Upper lobe of right lung (tissue), 1 donor: ENCODE measurements around the gene GHR. TPM values are rescaled to one million over a fixed set of nuclear protein-coding genes. Genes with fewer than 3 reads are reported as not detected.

Source experiments
- ATAC-seq: fragments of 200-7000 bp; cut with Tn5 transposase; one replicate; pipeline ENCODE4 v1.9.1; 2020; ENCODE audit warnings: mild to moderate bottlenecking, moderate library complexity
- DNase-seq: peaks from one replicate; pipeline ENCODE4 v3.0.0-alpha.2; 2020
- H3K27ac ChIP-seq: fragments of 200-600 bp; one replicate; pipeline ENCODE4 v1.8.0; 2022
- H3K27me3 ChIP-seq: fragments of 200-600 bp; one replicate; pipeline ENCODE4 v1.8.0; 2022; ENCODE audit warnings: mild to moderate bottlenecking
- H3K36me3 ChIP-seq: fragments of 200-600 bp; one replicate; pipeline ENCODE4 v1.8.0; 2022
- H3K4me1 ChIP-seq: fragments of 200-600 bp; one replicate; pipeline ENCODE4 v1.8.0; 2022
- H3K4me3 ChIP-seq: fragments of 200-600 bp; one replicate; pipeline ENCODE4 v1.8.0; 2022; ENCODE audit warnings: mild to moderate bottlenecking
- H3K9me3 ChIP-seq: fragments of 200-600 bp; one replicate; pipeline ENCODE4 v1.8.0; 2022
- intact Hi-C: fragments of 100-400 bp; cut with DNase I; formaldehyde crosslinking; loops from one replicate; pipeline ENCODE4 v1.11.0; 2022
- total RNA-seq: library from RNA; stranded (reverse); fragmentation: NEBNext Ultra II Directional; extraction: Animal tissue kit (Norgen Biotek cat#: 25700); gene quantifications from one replicate; pipeline ENCODE4 v1.2.1, GENCODE V29; 2021
- TF ChIP-seq, protein P1 (sequence below): fragments of 200-600 bp; IDR thresholded peaks from one replicate; pipeline ENCODE4 v1.8.0; 2022; ENCODE audit warnings: antibody characterized with exemption
- donor health status: DM: no; HTN: yes; CAD: no; lungs with severe emphysema.

The GHR gene
- total RNA-seq, 1 donor from 2014 or later, result 6.6 TPM

DNA sequence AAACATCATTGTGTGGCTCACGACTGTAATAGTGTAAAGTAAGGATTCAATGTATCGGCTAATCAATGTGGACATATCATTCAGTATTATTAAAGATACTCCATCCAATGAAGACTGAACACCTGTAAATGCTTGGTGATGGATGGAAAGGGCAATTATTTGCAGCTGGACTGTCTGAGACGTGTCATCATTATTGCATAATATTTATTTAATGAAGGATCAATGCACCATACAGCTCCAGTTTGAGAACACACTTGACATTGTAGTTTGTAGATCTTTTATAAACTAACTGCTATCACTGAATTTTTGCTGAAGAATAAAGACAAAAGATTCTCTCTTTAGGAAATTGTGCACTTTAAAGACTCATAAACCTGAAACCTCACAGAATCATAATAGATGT, 215.7 kb downstream of the GHR start:
- H3K36me3 ChIP-seq, result no peaks in the 10 kb centered on the region
- intact Hi-C loops, result no loop called here
- H3K27ac ChIP-seq, result no peak overlapping the region
- ATAC-seq (no peak), DNase-seq (no peak)
- H3K4me3 ChIP-seq, result no peak overlapping the region
- no peaks in the 10 kb centered on the region for H3K4me1 ChIP-seq
- no peaks in the 10 kb centered on the region for H3K27me3 ChIP-seq
- TF ChIP-seq, protein P1, sequence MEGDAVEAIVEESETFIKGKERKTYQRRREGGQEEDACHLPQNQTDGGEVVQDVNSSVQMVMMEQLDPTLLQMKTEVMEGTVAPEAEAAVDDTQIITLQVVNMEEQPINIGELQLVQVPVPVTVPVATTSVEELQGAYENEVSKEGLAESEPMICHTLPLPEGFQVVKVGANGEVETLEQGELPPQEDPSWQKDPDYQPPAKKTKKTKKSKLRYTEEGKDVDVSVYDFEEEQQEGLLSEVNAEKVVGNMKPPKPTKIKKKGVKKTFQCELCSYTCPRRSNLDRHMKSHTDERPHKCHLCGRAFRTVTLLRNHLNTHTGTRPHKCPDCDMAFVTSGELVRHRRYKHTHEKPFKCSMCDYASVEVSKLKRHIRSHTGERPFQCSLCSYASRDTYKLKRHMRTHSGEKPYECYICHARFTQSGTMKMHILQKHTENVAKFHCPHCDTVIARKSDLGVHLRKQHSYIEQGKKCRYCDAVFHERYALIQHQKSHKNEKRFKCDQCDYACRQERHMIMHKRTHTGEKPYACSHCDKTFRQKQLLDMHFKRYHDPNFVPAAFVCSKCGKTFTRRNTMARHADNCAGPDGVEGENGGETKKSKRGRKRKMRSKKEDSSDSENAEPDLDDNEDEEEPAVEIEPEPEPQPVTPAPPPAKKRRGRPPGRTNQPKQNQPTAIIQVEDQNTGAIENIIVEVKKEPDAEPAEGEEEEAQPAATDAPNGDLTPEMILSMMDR, result no peak
- H3K9me3 ChIP-seq, result no peaks in the 10 kb centered on the region

DNA sequence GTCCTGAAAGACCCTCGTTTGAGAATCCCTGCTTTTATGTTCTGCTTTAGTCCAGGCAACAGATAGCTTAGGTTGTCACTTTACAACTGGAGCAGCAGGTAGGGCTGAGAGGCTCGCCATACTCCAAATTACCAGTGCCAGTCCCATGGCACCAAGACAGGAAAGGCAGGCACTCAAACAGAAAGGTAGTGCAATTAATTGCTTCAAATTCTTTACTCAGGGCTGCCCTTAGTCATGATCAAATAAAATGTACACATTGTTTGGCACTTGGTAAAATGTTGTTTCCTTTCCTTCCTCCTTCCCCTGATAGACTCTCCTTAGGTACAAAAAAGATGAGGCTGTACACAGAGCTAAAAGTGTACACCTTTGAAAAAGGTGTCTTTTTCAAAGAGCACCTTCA, 217.6 kb downstream of the GHR start:
- Histone ChIP-seq H3K27me3 (no peaks in the 10 kb centered on the region), H3K4me3 (no peak overlapping the region), H3K27ac (no peak overlapping the region), H3K9me3 (no peaks in the 10 kb centered on the region), H3K36me3 (no peaks in the 10 kb centered on the region), H3K4me1 (no peaks in the 10 kb centered on the region)
- no peak for ATAC-seq
- TF ChIP-seq, protein P1, result no peak
- no peak for DNase-seq
- intact Hi-C loops, result no loop called here

DNA sequence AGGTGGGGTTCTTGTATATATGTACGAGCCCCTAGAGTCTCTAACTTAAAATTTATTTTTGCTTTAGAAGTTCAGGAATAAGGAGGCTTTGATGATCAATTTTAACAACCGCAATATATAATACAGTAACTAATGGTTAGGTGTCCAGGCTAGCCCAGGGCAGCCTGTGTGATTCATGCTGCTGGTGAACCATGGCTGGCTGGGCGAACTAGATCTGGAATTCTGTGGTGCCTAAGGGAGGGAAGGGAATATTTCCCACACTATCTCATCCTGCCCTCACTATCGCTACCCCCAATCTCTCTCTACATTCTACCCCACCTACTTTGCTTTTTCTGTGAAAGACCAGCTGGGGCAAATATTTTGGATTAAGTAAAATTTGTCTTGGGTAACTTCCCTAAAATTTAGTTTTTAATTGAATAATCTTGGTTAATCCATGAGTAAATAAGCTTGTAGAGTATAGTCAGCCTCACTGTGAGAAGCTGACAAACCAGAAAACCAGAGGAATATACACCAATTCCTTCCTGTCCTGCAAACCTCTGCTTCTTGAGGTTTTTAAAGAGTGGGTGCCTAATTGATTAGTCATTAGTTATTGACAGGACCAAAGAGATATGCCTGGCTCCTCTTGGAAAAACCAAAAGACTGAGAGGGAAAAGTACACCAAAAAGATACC, 218.2 kb downstream of the GHR start:
- Histone ChIP-seq H3K4me1 (no peaks in the 10 kb centered on the region), H3K36me3 (no peaks in the 10 kb centered on the region), H3K27ac (no peak overlapping the region), H3K9me3 (no peaks in the 10 kb centered on the region), H3K27me3 (no peaks in the 10 kb centered on the region), H3K4me3 (no peak overlapping the region)
- ATAC-seq, result no peak
- TF ChIP-seq, protein P1, result no peak
- DNase-seq, result no peak
- intact Hi-C loops, result no loop called here

DNA sequence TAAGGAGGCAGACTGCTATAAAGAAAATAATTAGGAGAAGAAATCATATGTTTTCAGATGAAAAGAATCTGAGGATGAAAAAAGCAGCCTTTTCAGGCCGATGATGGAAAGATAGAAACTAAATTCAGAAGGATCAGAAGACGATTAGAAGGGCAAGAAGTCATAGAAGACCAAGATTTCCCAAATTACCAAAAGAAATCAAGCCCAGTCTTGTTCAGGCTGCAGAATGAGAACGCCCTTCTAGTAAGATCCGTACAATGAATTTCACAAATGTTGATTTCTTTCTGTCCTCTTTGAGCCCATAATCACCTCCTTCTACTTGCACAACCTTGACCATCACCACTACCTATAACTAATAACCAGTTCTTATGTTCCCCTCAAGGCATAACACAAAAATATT, 218.8 kb downstream of the GHR start:
- Histone ChIP-seq H3K27me3 (no peaks in the 10 kb centered on the region), H3K4me1 (no peaks in the 10 kb centered on the region), H3K27ac (no peak overlapping the region), H3K36me3 (no peaks in the 10 kb centered on the region), H3K9me3 (no peaks in the 10 kb centered on the region), H3K4me3 (no peak overlapping the region)
- no peak for DNase-seq
- ATAC-seq, result no peak
- TF ChIP-seq, protein P1, result no peak
- intact Hi-C loops, result no loop called here

DNA sequence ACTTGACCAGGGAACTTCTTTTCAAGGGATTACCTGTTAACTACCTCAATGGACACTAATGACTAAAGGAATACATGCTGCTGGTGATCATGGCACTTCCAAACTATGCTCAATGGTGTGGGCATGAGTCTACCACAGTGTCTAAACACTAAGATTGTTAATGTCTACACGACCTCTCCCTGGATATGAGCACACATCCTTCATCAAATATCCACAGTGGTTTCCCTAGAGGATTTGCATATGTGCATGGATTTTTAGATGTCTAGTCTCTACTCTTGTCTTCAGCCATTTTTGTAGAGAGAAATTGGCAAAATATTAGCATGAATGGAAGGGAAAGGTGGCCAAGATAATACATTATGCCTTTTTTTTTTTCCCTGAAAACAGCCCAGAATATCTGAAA, 220.1 kb downstream of the GHR start:
- Histone ChIP-seq H3K4me3 (no peak overlapping the region), H3K36me3 (no peaks in the 10 kb centered on the region), H3K4me1 (no peaks in the 10 kb centered on the region), H3K27me3 (no peaks in the 10 kb centered on the region), H3K27ac (no peak overlapping the region), H3K9me3 (no peaks in the 10 kb centered on the region)
- TF ChIP-seq, protein P1, result no peak
- intact Hi-C loops, result no loop called here
- DNase-seq (no peak), ATAC-seq (no peak)

DNA sequence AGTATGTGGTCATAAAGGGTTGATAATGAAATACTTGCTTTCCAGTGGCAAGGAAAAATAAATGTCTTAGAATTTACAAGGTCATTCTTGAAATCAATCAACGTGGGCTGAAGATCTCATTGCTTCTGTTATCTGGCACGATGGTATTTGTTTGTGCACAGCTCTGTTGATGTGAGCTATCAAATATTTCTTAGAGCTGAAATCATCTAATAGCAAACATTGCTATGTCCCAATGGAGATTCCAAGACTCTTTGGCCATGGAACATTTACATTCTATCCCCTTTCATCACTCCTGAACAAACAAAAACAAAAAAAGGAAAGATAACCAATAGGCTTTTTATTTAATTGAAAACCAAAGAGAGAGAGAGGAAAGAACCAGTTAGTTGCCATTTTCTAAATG, 221.9 kb downstream of the GHR start:
- H3K27me3 ChIP-seq, result no peaks in the 10 kb centered on the region
- H3K4me1 ChIP-seq, result no peaks in the 10 kb centered on the region
- H3K4me3 ChIP-seq, result no peak overlapping the region
- TF ChIP-seq, protein P1, result no peak
- DNase-seq (no peak), ATAC-seq (no peak)
- H3K9me3 ChIP-seq, result no peaks in the 10 kb centered on the region
- no peaks in the 10 kb centered on the region for H3K36me3 ChIP-seq
- intact Hi-C loops, result no loop called here
- H3K27ac ChIP-seq, result no peak overlapping the region
